COLO668 (cell line): Measurements from ENCODE around the gene CYP27C1.
"Not testable (repeated sequence)": the region's sequence is repeated elsewhere in the genome, so short reads cannot be mapped to it uniquely, and the experiment has no call there.

ENCODE experiments used
- DNase-seq: peaks from one replicate; lab custom pipeline; 2025; ENCODE audit not compliant: unreplicated experiment; lab: John Stamatoyannopoulos, UW

CYP27C1 gene

DNA sequence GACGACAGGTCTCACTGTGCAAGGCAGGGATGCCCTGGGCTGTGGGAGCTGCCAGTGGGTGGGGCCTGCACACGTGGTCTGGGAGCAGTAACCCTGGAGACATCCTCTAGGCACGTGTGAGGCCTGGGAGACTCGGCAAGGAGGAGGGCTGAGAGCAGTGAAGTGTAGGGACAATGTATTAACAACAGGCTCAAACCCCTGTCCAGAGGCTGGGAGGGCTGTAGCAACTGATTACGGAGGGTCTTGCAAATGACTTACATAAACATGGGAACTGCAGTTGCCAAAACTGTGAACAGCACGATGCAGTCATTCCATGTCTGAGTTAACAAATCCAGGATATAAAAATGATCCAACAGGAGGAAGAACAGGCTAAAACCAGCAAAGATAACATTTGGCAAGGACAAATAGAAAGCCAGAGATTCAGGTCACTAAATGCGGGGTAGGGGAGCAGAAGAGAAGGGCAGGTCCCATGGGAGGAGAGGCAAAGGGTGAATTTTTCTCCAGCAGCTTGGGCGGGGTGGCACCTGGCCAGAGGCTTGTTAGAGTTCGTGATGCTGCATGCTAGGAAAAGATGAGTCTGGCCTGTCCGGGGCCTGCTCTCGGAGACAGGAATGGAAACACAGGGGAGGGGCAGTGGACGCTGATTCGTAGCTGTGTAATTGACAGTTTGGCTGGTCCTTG lies 44.9 kb downstream of the CYP27C1 start:
- no peak for DNase-seq

- no peak for DNase-seq
Measured at GRCh38 chr2:127174640-127175039, 45.5 kb downstream of the CYP27C1 start.

DNA sequence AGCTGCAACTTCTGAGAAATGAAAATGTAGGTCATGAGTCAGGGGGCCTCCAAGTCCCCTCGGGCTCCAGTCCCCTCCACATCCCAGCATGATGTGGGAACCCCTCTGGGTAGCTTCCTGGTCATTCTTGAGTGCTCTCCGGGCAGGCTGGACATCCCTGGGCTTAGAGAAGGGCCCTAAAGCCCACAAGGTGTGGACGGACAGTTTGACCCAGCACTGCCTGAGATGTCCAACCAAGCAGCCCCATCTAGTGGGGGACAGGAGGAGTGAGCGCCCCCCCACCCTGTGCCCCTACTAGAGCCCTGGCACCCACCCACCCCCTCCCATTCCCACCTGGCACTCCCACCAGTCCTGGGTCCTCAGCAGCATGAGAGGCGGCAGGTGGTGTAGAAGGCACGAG lies 46.0 kb downstream of the CYP27C1 start:
- peak; percentile 18 for DNase-seq

DNA sequence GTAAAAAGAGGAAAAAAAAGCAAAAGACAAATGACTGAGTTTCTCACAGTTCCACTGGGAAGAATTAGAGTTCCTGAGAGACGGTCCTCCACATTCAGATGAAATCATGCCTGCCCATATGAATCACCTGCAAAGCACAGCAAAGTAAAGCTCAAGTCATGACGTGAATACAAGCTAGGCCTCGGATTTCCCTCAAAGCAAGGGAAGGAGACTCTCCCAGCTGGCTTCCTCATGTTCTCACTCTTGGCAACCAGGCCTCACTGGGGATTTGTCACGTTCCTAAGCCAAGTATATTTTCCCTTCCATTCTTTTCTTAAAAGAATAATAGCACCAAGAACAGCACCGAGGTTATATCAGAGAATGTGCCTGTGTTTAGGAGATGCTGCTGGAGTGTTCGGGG lies 47.0 kb downstream of the CYP27C1 start:
- no peak for DNase-seq

- DNase-seq: no peak
Measured at GRCh38 chr2:127172306-127172705, 47.8 kb downstream of the CYP27C1 start.

GRCh38 chr2:127170452-127171197 lies 49.5 kb downstream of the CYP27C1 start:
- no peak for DNase-seq

- DNase-seq: no peak
Measured at GRCh38 chr2:127170021-127170420, 50.1 kb downstream of the CYP27C1 start.

DNA sequence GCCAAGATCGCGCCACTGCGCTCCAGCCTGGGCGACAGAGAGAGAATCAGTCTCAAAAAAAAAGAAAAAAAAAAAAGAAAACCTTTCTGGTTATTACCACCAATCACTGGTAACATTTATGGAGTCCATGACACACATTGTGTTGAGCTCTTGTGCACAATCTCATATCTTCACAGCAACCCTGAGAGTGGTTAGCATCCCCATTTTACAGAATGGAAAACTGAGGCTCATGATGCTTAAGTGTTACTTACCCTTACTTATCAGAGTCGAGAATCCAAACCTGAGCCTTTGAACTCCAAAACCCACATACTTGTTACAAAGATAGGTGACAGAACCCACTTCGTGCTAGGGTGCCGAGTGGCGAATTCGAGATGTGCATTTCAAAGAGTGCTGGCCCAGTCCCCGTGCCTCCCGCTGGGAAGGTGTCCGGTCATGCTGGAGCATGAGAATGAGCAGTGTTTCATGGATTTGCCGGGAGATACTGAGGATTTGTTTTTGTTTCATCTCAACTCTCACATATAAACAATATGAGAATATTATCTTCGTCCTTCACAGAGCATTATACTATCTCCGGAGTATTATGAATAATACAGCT lies 50.9 kb downstream of the CYP27C1 start:
- no peak for DNase-seq

- DNase-seq: peak; percentile 25
Measured at GRCh38 chr2:127166231-127166860, 53.8 kb downstream of the CYP27C1 start.

- DNase-seq: peak; percentile 85
Measured at GRCh38 chr2:127165539-127165935, 54.6 kb downstream of the CYP27C1 start.

GRCh38 chr2:127164761-127165538 lies 55.1 kb downstream of the CYP27C1 start:
- DNase-seq: no peak

- DNase-seq: no peak
Measured at GRCh38 chr2:127163921-127164320, 56.2 kb downstream of the CYP27C1 start.

DNA sequence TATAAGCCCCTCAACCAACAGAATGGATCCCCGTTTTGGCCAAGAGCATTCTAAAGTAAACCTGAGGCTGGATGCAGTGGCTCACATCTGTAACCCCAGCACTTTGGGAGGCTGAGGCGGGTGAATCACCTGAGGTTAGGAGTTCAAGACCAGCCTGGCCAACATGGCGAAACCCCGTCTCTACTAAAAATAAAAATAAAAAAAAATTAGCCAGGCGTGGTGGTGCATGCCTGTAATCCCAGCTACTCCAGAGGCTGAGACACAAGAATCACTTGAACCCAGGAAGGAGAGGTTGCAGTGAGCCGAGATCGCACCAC lies 57.1 kb downstream of the CYP27C1 start:
- not testable (repeated sequence) for DNase-seq

DNA sequence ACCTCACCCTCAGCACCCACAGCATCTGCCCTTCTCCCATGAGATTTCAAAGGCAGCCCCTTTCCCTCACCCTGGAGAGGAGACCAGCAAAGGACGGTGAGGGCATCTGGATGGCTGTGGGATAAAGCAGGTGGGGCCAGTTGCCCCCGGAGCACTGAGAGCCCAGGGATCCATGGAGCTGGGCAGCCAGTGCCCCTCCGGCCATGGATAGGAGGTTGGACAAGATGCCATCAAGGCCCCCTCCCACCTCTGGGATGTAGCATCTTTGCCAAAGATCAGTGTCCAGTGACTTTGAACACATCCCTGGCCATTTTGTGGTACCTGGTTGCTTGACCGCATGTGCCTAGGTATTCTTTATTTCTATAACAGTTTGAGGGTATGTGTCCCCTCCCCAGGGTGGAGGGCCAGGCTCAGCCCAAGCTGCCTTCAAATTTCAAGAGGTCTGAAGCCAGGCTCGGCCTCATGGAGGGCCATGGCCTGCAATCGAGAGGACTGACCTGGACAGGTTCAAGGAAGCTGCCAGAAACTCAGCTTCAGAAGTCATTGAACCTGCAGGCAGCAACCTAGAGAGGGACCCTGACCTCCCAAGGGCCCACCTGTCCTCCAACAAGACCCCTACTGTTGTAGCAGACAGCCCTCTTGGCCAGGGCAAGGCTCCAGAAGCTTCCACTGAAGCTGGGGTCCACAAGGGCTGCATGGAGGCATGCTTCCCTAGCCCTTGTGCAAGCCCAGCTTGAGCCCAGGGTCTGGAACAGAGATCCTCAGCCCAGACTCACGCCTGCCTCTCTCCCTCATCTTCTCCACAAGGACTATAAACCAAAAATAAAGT lies 57.6 kb downstream of the CYP27C1 start:
- no peak for DNase-seq

DNA sequence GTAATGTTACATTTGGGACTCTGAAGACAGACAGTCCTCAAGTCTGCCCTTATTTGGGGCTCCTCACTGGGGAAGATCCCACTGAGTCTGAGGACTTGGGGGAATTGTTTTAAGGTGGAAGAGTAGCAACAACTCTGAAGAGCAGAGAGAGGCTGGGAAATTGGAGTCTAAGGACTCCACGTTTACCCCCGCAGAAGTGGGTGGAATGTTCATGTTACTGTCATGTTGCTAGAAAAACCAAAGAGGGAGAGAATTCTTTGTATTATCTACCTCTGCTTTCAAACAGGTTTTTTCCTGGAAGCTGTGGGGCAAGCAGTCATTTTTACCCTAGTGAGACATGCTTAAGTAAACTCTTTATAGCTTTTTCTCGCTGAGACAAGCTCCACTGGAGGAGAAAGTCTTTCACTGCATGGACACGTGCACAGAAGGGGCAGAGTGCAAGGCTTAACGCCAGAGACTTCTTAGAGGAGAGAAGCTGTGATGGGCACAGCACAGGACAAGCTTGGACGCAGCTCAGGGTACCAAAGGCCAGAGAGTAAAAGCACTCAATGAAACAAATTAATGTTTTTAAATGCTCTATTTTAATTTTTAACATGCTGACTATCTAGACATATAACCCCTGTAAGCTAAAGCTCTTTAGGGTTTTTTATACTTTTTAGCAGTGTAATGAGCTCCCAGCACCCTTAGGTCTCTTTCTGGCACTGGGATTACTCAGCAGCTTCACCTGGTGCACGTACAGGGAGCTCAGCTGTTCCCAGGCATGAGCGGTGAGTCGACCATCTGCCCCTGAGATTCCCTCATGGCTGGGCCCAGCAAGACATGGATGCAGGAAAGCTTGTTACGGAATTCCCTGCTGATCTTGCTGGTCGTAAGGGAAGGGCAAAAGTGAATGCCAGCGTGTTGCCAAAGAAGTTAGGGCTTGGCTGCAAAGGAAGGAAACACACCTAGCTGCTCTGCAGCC lies 58.6 kb downstream of the CYP27C1 start:
- DNase-seq: no peak

DNA sequence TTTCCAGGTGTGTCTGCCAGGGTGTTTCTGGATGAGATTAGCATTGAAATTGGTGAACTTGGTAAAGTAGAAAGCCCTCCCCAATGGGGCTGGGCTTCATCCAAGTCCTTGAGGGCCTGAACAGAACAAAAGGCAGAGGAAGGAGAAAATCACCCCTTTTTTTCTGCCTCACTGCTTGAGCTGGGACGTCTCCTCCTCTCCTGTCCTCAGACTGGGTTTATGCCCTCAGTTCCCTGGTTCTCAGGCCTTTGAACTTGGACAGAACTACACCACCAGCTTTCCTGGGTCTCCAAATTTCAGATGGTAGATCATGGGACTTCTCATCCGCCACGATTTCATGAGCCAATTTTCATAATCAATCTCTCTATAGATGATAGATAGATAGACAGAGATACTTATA lies 59.4 kb downstream of the CYP27C1 start:
- no peak for DNase-seq

DNA sequence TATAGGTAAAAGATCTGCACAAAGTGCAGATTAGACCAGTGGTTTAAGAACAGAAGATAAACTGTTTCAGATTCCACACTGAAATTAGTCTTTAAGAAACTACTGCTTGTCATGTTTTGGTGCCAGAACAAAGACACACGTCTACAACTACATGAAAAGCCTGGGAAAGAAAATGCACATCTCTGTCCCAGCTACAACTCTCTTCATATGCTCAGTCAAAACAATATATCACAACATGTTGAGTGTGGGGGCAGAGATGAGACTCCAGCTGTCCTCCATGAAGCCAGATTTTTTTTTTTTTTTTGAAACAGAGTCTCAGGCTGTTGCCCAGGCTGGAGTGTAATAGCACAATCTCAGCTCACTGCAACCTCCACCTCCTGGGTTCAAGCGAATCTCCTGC lies 60.6 kb downstream of the CYP27C1 start:
- DNase-seq: no peak

DNA sequence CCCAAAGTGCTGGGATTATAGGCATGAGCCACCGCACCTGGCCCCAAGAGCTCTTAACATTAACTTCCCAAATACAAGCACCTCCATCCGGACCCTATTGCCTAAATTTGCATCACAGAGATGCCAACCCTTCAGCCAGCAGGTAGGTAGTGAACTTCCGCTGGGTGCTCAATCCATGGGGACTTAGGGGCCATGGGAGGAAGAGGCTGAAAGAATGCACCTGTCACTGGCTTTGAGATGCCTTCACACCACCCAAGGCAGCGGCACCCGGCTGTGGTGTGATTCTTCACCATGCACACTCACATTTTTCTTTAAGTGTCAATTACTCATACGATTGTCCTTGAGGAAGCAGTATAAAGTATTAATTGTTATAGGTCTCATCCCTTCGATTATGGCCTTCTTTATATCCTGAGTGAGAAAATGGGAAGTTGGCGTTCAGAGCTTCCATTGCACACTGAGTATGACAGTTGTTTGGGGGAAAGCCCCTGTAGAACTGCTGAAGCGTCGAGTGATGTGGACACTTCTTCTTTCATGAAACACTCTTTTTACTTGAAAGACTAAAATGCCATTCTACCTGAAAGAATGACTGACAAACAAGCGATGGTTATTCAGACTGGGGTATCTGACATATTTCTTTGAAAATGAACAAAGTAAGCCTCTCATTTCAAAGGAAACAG lies 61.3 kb downstream of the CYP27C1 start:
- DNase-seq: no peak
